Astrocyte (in vitro differentiated cells and primary cell): Measurements from ENCODE around the gene CTDP1. TPM values are rescaled to one million over a fixed set of nuclear protein-coding genes. Genes with fewer than 3 reads are reported as not detected.
A peak's percentile ranks its signal among the peaks of the same experiment; 100 is the strongest.

Experiments used
- DNase-seq: peaks from one replicate; pipeline ENCODE4 v3.0.0-alpha.2; 2010; ENCODE audit warnings: low read depth
- FAIRE-seq: peaks from 2 replicates; lab custom pipeline; 2011; peaks lifted over from hg19 to GRCh38; lab: Jason Lieb, UNC
- H2AFZ ChIP-seq: 2 replicates; pipeline ENCODE4 v1.6.0; 2012; ENCODE audit warnings: low read depth, low read length, inconsistent platforms
- H3K27ac ChIP-seq: 2 replicates; pipeline ENCODE4 v1.5.1; 2011; ENCODE audit warnings: low read depth, low read length, inconsistent platforms
- H3K27me3 ChIP-seq: 2 replicates; pipeline ENCODE4 v1.6.0; 2011; ENCODE audit warnings: low read length, inconsistent platforms; ENCODE audit not compliant: insufficient read depth
- H3K36me3 ChIP-seq: 2 replicates; pipeline ENCODE4 v1.5.1; 2011; ENCODE audit warnings: low read length, inconsistent platforms; ENCODE audit not compliant: insufficient read depth
- H3K4me1 ChIP-seq: 2 replicates; pipeline ENCODE4 v1.5.1; 2011; ENCODE audit warnings: low read length, inconsistent platforms; ENCODE audit not compliant: insufficient read depth
- H3K4me2 ChIP-seq: 2 replicates; pipeline ENCODE4 v1.6.0; 2012; ENCODE audit warnings: low read length, inconsistent platforms
- H3K4me3 ChIP-seq: 2 replicates; pipeline ENCODE4 v1.5.1; 2011; ENCODE audit warnings: low read depth, mild to moderate bottlenecking, low read length, inconsistent platforms; ENCODE audit not compliant: insufficient read depth
- H3K79me2 ChIP-seq: 2 replicates; pipeline ENCODE4 v1.6.0; 2012; ENCODE audit warnings: mild to moderate bottlenecking, low read length, inconsistent platforms; ENCODE audit not compliant: insufficient read depth
- H3K9ac ChIP-seq: 2 replicates; pipeline ENCODE4 v1.6.0; 2012; ENCODE audit warnings: mild to moderate bottlenecking, low read length, inconsistent platforms
- H3K9me3 ChIP-seq: 2 replicates; pipeline ENCODE4 v1.5.1; 2012; ENCODE audit warnings: low read depth, mild to moderate bottlenecking, low read length, inconsistent platforms; ENCODE audit not compliant: insufficient read depth
- H4K20me1 ChIP-seq: 2 replicates; pipeline ENCODE4 v1.6.0; 2012; ENCODE audit warnings: low read length, inconsistent platforms; ENCODE audit not compliant: insufficient read depth
- H3K27ac Mint-ChIP-seq: one replicate; pipeline ENCODE4 v1.8.0; 2021; ENCODE audit warnings: mild to moderate bottlenecking, mixed read lengths; ENCODE audit not compliant: unreplicated experiment
- H3K27me3 Mint-ChIP-seq: one replicate; pipeline ENCODE4 v1.8.0; 2021; ENCODE audit warnings: low read depth, mixed read lengths; ENCODE audit not compliant: unreplicated experiment
- H3K36me3 Mint-ChIP-seq: one replicate; pipeline ENCODE4 v1.8.0; 2021; ENCODE audit warnings: low read depth, mixed read lengths; ENCODE audit not compliant: unreplicated experiment
- H3K4me1 Mint-ChIP-seq: one replicate; pipeline ENCODE4 v1.8.0; 2021; ENCODE audit warnings: low read depth, mixed read lengths; ENCODE audit not compliant: unreplicated experiment
- H3K4me3 Mint-ChIP-seq: one replicate; pipeline ENCODE4 v1.8.0; 2021; ENCODE audit warnings: mild to moderate bottlenecking, moderate library complexity, mixed read lengths; ENCODE audit not compliant: unreplicated experiment
- H3K9me3 Mint-ChIP-seq: one replicate; pipeline ENCODE4 v1.8.0; 2021; ENCODE audit warnings: mild to moderate bottlenecking, mixed read lengths; ENCODE audit not compliant: unreplicated experiment
- CTCF ChIP-seq: IDR thresholded peaks from 2 replicates; pipeline ENCODE4 v1.5.1; 2011; ENCODE audit warnings: low read depth, mild to moderate bottlenecking, inconsistent platforms, low read length, moderate library complexity; ENCODE audit not compliant: insufficient read depth
- EZH2 ChIP-seq: IDR thresholded peaks from 2 replicates; pipeline ENCODE4 v1.6.1; 2012; ENCODE audit warnings: mild to moderate bottlenecking, low read length, inconsistent platforms; ENCODE audit not compliant: insufficient read depth
- total RNA-seq: library from RNA; stranded (reverse); gene quantifications from 2 replicates; pipeline ENCODE4 v1.2.1, GENCODE V29; 2021

Gene CTDP1
- total RNA-seq, 1 donor from 2014 or later: 31.7 TPM

GRCh38 chr18:79664525-79665125, 15.0 kb upstream of the CTDP1 start:
- H4K20me1 ChIP-seq: no peaks in the 10 kb centered on the region
- TF ChIP-seq CTCF (no peak), EZH2 (no peak)
- DNase-seq: peak; percentile 63

GRCh38 chr18:79668203-79668602, 11.4 kb upstream of the CTDP1 start:
- DNase-seq: no peak
- H3K36me3 Mint-ChIP-seq: peaks cover 2% of the 10 kb centered on the region
- no peaks in the 10 kb centered on the region for H3K9me3 ChIP-seq

More at GRCh38 chr18:79664525-79665125, 15.0 kb upstream of the CTDP1 start:
- H3K4me3 Mint-ChIP-seq: no peak overlapping the region
- H3K4me2 ChIP-seq: no peak overlapping the region
- no peaks in the 10 kb centered on the region for H3K36me3 ChIP-seq
- no peaks in the 10 kb centered on the region for H3K9me3 ChIP-seq
- H2AFZ ChIP-seq: no peak overlapping the region
- no peak overlapping the region for H3K9ac ChIP-seq
- no peak overlapping the region for H3K4me3 ChIP-seq
- no peaks in the 10 kb centered on the region for H3K79me2 ChIP-seq
- no peak for FAIRE-seq
- peaks cover 27% of the 10 kb centered on the region for H3K27me3 ChIP-seq
- H3K9me3 Mint-ChIP-seq: no peaks in the 10 kb centered on the region
- no peaks in the 10 kb centered on the region for H3K4me1 Mint-ChIP-seq
- H3K4me1 ChIP-seq: no peaks in the 10 kb centered on the region
- H3K27me3 Mint-ChIP-seq: peaks cover 16% of the 10 kb centered on the region
- H3K27ac ChIP-seq: no peak overlapping the region
- H3K36me3 Mint-ChIP-seq: no peaks in the 10 kb centered on the region
- no peak overlapping the region for H3K27ac Mint-ChIP-seq

More at GRCh38 chr18:79668203-79668602, 11.4 kb upstream of the CTDP1 start:
- Histone ChIP-seq H2AFZ (no peak overlapping the region), H3K79me2 (no peaks in the 10 kb centered on the region), H3K4me3 (no peak overlapping the region), H3K9ac (no peak overlapping the region), H4K20me1 (no peaks in the 10 kb centered on the region), H3K4me1 (no peaks in the 10 kb centered on the region), H3K27me3 (peaks cover 2% of the 10 kb centered on the region), H3K27ac (no peak overlapping the region), H3K4me2 (no peak overlapping the region), H3K36me3 (no peaks in the 10 kb centered on the region)
- peaks cover 2% of the 10 kb centered on the region for H3K9me3 Mint-ChIP-seq
- no peak overlapping the region for H3K27ac Mint-ChIP-seq
- H3K4me1 Mint-ChIP-seq: no peaks in the 10 kb centered on the region
- TF ChIP-seq CTCF (no peak), EZH2 (no peak)
- FAIRE-seq: no peak
- peaks cover 2% of the 10 kb centered on the region for H3K27me3 Mint-ChIP-seq
- no peak overlapping the region for H3K4me3 Mint-ChIP-seq
